ENCODE results near the gene HOXB3.

HOXB3 gene

GRCh38 chr17:48609759-48610281 lies 19.8 kb upstream of the HOXB3 start:
- Mint-ChIP-seq H3K27me3 (peaks cover 98% of the 10 kb centered on the region), H3K4me3 (peak overlapping the region; percentile 88), H3K27ac (peak overlapping the region; percentile 9), H3K36me3 (no peaks in the 10 kb centered on the region), H3K9me3 (no peaks in the 10 kb centered on the region), H3K4me1 (peaks cover 51% of the 10 kb centered on the region)
- no peak for ATAC-seq

GRCh38 chr17:48609033-48609432 lies 19.0 kb upstream of the HOXB3 start:
- Mint-ChIP-seq H3K36me3 (no peaks in the 10 kb centered on the region), H3K4me1 (peaks cover 43% of the 10 kb centered on the region), H3K4me3 (peak overlapping the region; percentile 4), H3K27me3 (peaks cover 98% of the 10 kb centered on the region), H3K27ac (no peak overlapping the region), H3K9me3 (no peaks in the 10 kb centered on the region)
- no peak for ATAC-seq

GRCh38 chr17:48608494-48608834 lies 18.4 kb upstream of the HOXB3 start:
- Mint-ChIP-seq H3K36me3 (no peaks in the 10 kb centered on the region), H3K27me3 (peaks cover 98% of the 10 kb centered on the region), H3K4me3 (no peak overlapping the region), H3K27ac (no peak overlapping the region), H3K9me3 (no peaks in the 10 kb centered on the region), H3K4me1 (peaks cover 37% of the 10 kb centered on the region)
- ATAC-seq, result no peak

- ATAC-seq, result no peak
- Mint-ChIP-seq H3K27me3 (peaks cover 98% of the 10 kb centered on the region), H3K9me3 (no peaks in the 10 kb centered on the region), H3K36me3 (no peaks in the 10 kb centered on the region), H3K4me1 (peaks cover 31% of the 10 kb centered on the region), H3K4me3 (no peak overlapping the region), H3K27ac (no peak overlapping the region)
Observed at GRCh38 chr17:48606892-48607614, 17.0 kb upstream of the HOXB3 start.

- H3K27ac Mint-ChIP-seq, result no peak overlapping the region
- H3K4me1 Mint-ChIP-seq, result peaks cover 24% of the 10 kb centered on the region
- H3K9me3 Mint-ChIP-seq, result no peaks in the 10 kb centered on the region
- peaks cover 98% of the 10 kb centered on the region for H3K27me3 Mint-ChIP-seq
- no peak for ATAC-seq
- H3K4me3 Mint-ChIP-seq, result no peak overlapping the region
- no peaks in the 10 kb centered on the region for H3K36me3 Mint-ChIP-seq
Observed at GRCh38 chr17:48605991-48606891, 16.2 kb upstream of the HOXB3 start.

GRCh38 chr17:48605409-48605919 lies 15.4 kb upstream of the HOXB3 start:
- no peaks in the 10 kb centered on the region for H3K36me3 Mint-ChIP-seq
- no peak overlapping the region for H3K27ac Mint-ChIP-seq
- peaks cover 98% of the 10 kb centered on the region for H3K27me3 Mint-ChIP-seq
- H3K9me3 Mint-ChIP-seq, result no peaks in the 10 kb centered on the region
- no peak overlapping the region for H3K4me3 Mint-ChIP-seq
- no peak for ATAC-seq
- H3K4me1 Mint-ChIP-seq, result peaks cover 16% of the 10 kb centered on the region

GRCh38 chr17:48604770-48605329 lies 14.8 kb upstream of the HOXB3 start, which contains the start of gene HOXB6:
Gene HOXB6 (minus strand): TSS chr17:48604986. CDS start chr17:48598150, 6,836 bp downstream.
- Mint-ChIP-seq H3K27ac (no peak within 1 kb of the TSS), H3K4me3 (no peak within 1 kb of the TSS), H3K36me3 (no peaks in the 10 kb centered on the region), H3K4me1 (peaks cover 15% of the 10 kb centered on the region), H3K9me3 (no peaks in the 10 kb centered on the region), H3K27me3 (peaks cover 100% of the 10 kb centered on the region)
- ATAC-seq, result no peak

- H3K36me3 Mint-ChIP-seq, result no peaks in the 10 kb centered on the region
- ATAC-seq, result no peak
- H3K27me3 Mint-ChIP-seq, result peaks cover 100% of the 10 kb centered on the region
- no peaks in the 10 kb centered on the region for H3K9me3 Mint-ChIP-seq
- H3K27ac Mint-ChIP-seq, result no peak overlapping the region
- H3K4me1 Mint-ChIP-seq, result peaks cover 15% of the 10 kb centered on the region
- H3K4me3 Mint-ChIP-seq, result no peak overlapping the region
Observed at GRCh38 chr17:48603959-48604769, 14.1 kb upstream of the HOXB3 start.

- no peak for ATAC-seq
- Mint-ChIP-seq H3K36me3 (no peaks in the 10 kb centered on the region), H3K4me3 (no peak overlapping the region), H3K27ac (no peak overlapping the region), H3K27me3 (peaks cover 100% of the 10 kb centered on the region), H3K4me1 (peaks cover 23% of the 10 kb centered on the region), H3K9me3 (no peaks in the 10 kb centered on the region)
Observed at GRCh38 chr17:48601539-48602425, 11.7 kb upstream of the HOXB3 start.

GRCh38 chr17:48601207-48601538 lies 11.1 kb upstream of the HOXB3 start:
- H3K27ac Mint-ChIP-seq, result no peak overlapping the region
- peaks cover 29% of the 10 kb centered on the region for H3K4me1 Mint-ChIP-seq
- peaks cover 100% of the 10 kb centered on the region for H3K27me3 Mint-ChIP-seq
- no peaks in the 10 kb centered on the region for H3K36me3 Mint-ChIP-seq
- no peak for ATAC-seq
- H3K4me3 Mint-ChIP-seq, result no peak overlapping the region
- no peaks in the 10 kb centered on the region for H3K9me3 Mint-ChIP-seq

- H3K27me3 Mint-ChIP-seq, result peaks cover 100% of the 10 kb centered on the region
- H3K9me3 Mint-ChIP-seq, result no peaks in the 10 kb centered on the region
- peaks cover 31% of the 10 kb centered on the region for H3K4me1 Mint-ChIP-seq
- ATAC-seq, result no peak
- H3K36me3 Mint-ChIP-seq, result no peaks in the 10 kb centered on the region
- no peak overlapping the region for H3K4me3 Mint-ChIP-seq
- no peak overlapping the region for H3K27ac Mint-ChIP-seq
Observed at GRCh38 chr17:48600244-48601098, 10.4 kb upstream of the HOXB3 start.

GRCh38 chr17:48599354-48599753 lies 9.3 kb upstream of the HOXB3 start:
- no peak overlapping the region for H3K4me3 Mint-ChIP-seq
- H3K27ac Mint-ChIP-seq, result no peak overlapping the region
- no peaks in the 10 kb centered on the region for H3K36me3 Mint-ChIP-seq
- no peak for ATAC-seq
- no peaks in the 10 kb centered on the region for H3K9me3 Mint-ChIP-seq
- H3K27me3 Mint-ChIP-seq, result peaks cover 100% of the 10 kb centered on the region
- peaks cover 31% of the 10 kb centered on the region for H3K4me1 Mint-ChIP-seq

- ATAC-seq, result no peak
- Mint-ChIP-seq H3K27me3 (peaks cover 100% of the 10 kb centered on the region), H3K27ac (no peak overlapping the region), H3K9me3 (no peaks in the 10 kb centered on the region), H3K36me3 (no peaks in the 10 kb centered on the region), H3K4me3 (no peak overlapping the region), H3K4me1 (peaks cover 35% of the 10 kb centered on the region)
Observed at GRCh38 chr17:48598736-48599135, 8.7 kb upstream of the HOXB3 start.

Measured in stimulated activated memory B cell treated with anti-CD40 and anti-IgM and Interleukin-4, amounts not matched to agents 10 μg/mL and 1 μg/mL and 100 μg/mL, for 72 hours (primary cell).